ENCODE measurements around the gene SPAG4.

- TF ChIP-seq EP300 (IDR thresholded peaks at IDR 0.05) = no peak
- TF ChIP-seq, protein P1, sequence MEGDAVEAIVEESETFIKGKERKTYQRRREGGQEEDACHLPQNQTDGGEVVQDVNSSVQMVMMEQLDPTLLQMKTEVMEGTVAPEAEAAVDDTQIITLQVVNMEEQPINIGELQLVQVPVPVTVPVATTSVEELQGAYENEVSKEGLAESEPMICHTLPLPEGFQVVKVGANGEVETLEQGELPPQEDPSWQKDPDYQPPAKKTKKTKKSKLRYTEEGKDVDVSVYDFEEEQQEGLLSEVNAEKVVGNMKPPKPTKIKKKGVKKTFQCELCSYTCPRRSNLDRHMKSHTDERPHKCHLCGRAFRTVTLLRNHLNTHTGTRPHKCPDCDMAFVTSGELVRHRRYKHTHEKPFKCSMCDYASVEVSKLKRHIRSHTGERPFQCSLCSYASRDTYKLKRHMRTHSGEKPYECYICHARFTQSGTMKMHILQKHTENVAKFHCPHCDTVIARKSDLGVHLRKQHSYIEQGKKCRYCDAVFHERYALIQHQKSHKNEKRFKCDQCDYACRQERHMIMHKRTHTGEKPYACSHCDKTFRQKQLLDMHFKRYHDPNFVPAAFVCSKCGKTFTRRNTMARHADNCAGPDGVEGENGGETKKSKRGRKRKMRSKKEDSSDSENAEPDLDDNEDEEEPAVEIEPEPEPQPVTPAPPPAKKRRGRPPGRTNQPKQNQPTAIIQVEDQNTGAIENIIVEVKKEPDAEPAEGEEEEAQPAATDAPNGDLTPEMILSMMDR (IDR thresholded peaks at IDR 0.05) = no peak
- TF ChIP-seq POLR2A (IDR thresholded peaks at IDR 0.05) = no peak
Measured at GRCh38 chr20:35603695-35604448, 11.8 kb upstream of the SPAG4 start.
